Fibroblast of skin of right biceps (primary cell): ENCODE results near the gene EPB41L4B.
"Not testable (repeated sequence)": the region's sequence is repeated elsewhere in the genome, so short reads cannot be mapped to it uniquely, and the experiment has no call there.

ENCODE experiments used
- DNase-seq: peaks from one replicate; pipeline ENCODE4 v3.0.0-alpha.2; 2013

EPB41L4B gene

GRCh38 chr9:109320742-109321448 is at the start of gene EPB41L4B:
TSS of gene EPB41L4B (minus strand) at chr9:109321059. CDS start at chr9:109320446, 613 bp downstream.
- DNase-seq = peak; percentile 75

- no peak for DNase-seq
Observed at GRCh38 chr9:109369285-109369684, 48.4 kb upstream of the EPB41L4B start.

GRCh38 chr9:109360771-109361170 is 39.9 kb upstream of the EPB41L4B start:
- DNase-seq = no peak

- DNase-seq = not testable (repeated sequence)
Observed at GRCh38 chr9:109358968-109359603, 38.2 kb upstream of the EPB41L4B start.

- DNase-seq = no peak
Observed at GRCh38 chr9:109355564-109356297, 34.9 kb upstream of the EPB41L4B start.

- DNase-seq = no peak
Observed at GRCh38 chr9:109354190-109354589, 33.3 kb upstream of the EPB41L4B start.

GRCh38 chr9:109351032-109351431 is 30.2 kb upstream of the EPB41L4B start:
- DNase-seq = no peak

- DNase-seq = peak; percentile 96
Observed at GRCh38 chr9:109349421-109349846, 28.6 kb upstream of the EPB41L4B start.

GRCh38 chr9:109346904-109347303 is 26.0 kb upstream of the EPB41L4B start:
- no peak for DNase-seq

- DNase-seq = no peak
Observed at GRCh38 chr9:109344866-109345265, 24.0 kb upstream of the EPB41L4B start.

GRCh38 chr9:109342878-109343277 is 22.0 kb upstream of the EPB41L4B start:
- no peak for DNase-seq

GRCh38 chr9:109341561-109341960 is 20.7 kb upstream of the EPB41L4B start:
- DNase-seq = no peak

- not testable (repeated sequence) for DNase-seq
Observed at GRCh38 chr9:109340979-109341378, 20.1 kb upstream of the EPB41L4B start.

GRCh38 chr9:109336409-109336808 is 15.6 kb upstream of the EPB41L4B start:
- no peak for DNase-seq

GRCh38 chr9:109335929-109336328 is 15.1 kb upstream of the EPB41L4B start:
- no peak for DNase-seq

- peak; percentile 28 for DNase-seq
Observed at GRCh38 chr9:109335121-109335520, 14.3 kb upstream of the EPB41L4B start.

- DNase-seq = no peak
Observed at GRCh38 chr9:109331353-109331752, 10.5 kb upstream of the EPB41L4B start.

- DNase-seq = no peak
Observed at GRCh38 chr9:109329638-109330258, 8.9 kb upstream of the EPB41L4B start.

GRCh38 chr9:109328978-109329637 is 8.2 kb upstream of the EPB41L4B start:
- DNase-seq = peak; percentile 62

GRCh38 chr9:109325089-109325488 is 4.2 kb upstream of the EPB41L4B start:
- DNase-seq = no peak

GRCh38 chr9:109323771-109324170 is 2.9 kb upstream of the EPB41L4B start:
- DNase-seq = no peak

- no peak for DNase-seq
Observed at GRCh38 chr9:109321727-109322126, 868 bp upstream of the EPB41L4B start.

- no peak for DNase-seq
Observed at GRCh38 chr9:109320331-109320741, 523 bp downstream of the EPB41L4B start.
